Islet precursor cell (in vitro differentiated cells): Measurements from ENCODE around the gene DNAH14.
"Not testable (repeated sequence)": the region's sequence is repeated elsewhere in the genome, so short reads cannot be mapped to it uniquely, and the experiment has no call there.

Experiments used
- DNase-seq: peaks from one replicate; pipeline ENCODE4 v3.0.0-alpha.2; 2018

Gene DNAH14

DNA sequence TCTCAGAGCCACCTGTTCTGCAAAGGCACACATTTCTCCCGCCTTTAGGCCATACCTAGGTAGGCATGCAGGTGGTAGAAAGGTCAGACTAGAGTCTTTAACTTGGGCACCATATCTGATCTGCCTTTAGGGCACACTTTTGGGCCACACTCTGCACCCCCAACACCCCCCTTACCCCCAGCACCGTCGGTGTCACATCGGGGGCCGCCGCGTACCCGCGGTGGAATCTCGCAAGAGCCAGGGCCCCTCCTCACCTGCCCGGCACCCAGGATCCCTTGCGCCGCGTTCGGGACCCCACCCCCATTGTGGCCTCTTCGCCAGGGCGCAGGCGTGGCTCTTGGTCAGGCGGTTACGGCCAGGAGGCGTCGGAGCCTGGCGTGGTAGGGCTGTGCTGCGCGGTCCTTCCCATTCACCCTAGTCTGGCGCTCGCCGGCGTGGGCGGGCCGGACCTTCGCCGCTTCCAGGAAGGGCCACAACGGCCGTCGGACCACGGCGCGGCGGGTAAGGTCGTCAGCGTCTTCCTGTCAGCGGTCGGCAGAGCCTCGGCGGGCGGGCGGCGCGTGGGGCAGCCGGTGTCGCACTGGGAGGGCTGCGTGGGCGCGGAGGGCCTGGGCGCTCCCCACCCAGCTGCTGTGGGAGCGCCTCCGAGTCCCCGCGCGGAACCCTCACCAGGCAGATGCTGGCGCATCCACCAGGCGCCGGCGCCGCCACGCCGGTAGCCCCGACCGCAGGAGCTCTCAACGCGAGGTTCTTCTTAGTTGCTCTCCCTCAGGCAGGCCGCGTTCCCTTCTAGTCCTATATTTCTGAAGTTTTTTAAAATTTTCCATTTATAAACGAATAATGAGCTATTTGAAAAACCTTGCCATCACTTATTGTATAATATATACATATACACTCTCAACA, at the start of gene DNAH14:
Gene DNAH14 (plus strand): TSS at position 341 of the 903 bp plus-strand sequence. CDS start 23,028 bp downstream, outside the sequence.
- peak; percentile 96 for DNase-seq

DNA sequence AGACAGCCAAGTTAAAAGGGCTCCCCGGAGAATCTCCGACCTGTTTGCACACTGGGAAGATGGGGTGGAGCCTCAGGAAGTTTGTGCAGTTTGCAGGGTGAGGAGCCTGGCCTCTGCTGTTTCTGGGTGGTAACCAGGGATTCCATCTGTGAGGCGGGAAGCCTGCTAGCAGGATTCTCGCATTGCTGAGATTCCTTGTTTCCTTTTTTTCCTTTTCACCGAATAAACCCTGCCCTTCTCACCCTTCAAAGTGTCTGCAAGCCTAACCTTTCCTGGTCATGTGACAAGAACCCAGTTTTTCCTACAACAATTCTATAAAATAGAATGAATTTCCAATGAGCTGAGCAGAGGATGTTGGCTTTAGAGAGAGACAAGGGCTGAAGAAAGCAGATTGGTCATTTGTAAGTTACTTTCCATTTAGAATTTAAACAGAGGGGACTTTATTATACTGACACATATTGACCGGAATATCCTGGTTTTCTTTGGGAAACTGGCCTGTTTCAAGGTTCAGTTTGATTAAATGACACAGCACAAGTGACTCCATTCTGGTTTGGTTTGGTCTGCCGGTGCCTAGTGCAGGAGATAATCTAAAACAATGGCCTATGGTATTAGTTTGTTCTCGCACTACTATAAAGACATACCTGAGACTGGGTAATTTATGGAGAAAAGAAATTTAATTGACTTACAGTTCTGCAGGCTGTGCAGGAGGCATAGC, 48.7 kb upstream of the DNAH14 start:
- DNase-seq: peak; percentile 92

DNA sequence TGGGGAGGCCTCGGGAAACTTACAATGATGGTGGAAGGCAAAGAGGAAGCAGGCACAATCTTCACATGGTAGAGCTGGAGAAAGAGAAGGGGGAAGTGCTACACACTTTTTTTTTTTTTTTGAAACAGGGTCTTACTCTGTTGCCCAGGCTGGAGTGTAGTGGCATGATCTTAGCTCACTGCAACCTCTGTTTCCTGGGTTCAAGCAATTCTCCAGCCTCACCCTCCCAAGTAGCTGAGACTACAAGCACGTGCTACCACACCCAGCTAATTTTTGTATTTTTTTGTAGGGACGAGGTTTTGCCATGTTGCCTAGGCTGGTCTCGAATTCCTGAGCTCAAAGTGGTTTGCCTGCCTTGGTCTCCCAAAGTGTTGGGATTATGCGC, 48.2 kb upstream of the DNAH14 start:
- not testable (repeated sequence) for DNase-seq

DNA sequence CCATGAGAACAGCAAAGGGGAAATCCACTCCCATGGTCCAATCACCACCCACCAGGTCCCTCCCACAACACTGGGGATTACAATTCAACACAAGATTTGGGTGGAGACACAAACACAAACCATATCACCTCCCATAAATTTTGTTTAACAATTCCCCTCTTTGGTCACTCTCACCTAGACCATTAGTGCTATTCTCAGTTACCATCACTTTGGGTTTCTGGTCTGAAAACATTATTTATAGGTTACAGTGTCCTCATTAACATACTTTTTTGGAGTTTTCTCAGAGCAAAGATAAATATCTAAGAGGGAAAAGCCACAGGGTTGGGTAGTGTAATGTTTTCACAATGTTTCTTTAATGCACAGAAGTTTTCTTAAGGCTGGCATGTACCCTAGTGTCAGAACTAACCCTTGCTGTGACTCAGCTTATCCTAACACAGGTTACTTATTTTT, 47.7 kb upstream of the DNAH14 start:
- no peak for DNase-seq

DNA sequence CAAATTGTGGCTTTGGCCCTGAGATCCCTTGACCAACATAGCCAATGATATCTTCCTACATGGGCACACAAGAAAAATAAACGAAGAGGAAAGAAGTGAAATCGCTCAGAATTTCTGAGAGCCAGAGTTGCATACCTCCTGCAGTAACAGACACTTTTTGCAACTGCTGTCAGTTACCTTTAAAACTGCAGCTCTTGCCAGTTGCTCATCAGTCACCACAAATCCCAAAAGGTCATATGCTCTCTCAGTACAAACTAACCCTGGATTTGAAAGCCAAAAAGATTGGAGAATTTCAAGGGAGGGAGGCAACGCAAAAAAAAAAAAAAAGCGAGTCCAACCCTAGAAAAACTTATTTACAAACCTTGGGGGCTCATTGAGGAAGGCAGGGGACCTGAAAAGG, 47.2 kb upstream of the DNAH14 start:
- DNase-seq: no peak

DNA sequence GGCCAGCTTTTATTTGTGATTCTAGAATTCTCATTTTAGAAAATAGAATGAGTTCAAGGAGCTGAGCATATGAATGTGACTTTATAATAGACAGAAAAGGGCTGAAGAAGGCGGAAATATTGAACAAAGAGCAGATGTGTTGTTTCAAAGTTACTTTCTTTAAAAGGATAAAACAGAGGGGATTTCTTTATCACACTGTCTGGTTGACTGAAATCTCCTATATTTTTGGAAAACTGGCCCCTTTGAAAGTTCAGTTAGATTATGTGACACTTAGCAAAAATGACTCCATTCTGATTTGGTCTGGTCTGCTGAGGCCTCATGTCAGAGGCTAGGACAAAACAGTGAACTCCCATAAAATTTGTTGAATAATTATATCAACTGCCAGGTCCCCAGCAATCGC, 46.4 kb upstream of the DNAH14 start:
- no peak for DNase-seq

DNA sequence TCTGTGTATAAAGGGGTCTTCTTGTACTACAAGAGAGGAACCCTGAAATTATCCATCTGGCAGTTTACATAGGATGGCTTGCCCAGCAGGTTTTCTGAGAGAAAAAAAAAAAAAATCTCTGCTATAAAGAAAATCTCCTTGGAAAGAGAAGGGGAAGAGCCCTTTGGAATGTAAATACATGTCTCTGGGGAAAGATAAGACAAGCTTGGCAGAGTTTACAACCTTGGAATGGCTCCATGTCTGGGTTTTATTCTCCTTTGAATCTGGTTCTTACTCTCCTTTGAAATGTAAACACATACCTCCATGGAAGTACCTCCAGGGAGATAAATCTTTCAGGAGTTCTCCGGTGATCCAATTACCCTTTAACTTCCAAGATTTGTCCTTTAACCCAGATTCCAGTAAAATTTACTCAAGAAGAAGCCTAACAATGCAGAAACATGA, 45.1 kb upstream of the DNAH14 start:
- DNase-seq: no peak

DNA sequence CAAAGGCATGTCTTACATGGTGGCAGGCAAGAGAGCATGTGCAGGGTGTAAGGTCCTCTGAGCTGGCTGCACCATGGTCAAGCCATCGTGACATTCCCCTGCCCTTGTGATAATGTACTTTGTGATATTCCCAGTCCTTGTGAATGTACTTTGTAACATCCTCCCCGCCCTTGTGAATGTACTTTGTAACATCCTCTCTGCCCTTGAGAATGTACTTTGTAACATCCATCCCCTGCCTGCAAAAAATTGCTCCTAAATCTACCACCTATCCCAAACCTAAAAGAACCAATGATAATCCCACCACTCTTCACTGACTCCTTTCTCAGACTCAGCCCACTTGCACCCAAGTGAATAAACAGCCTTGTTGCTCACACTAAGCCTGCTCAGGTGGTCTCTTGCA, 44.1 kb upstream of the DNAH14 start:
- not testable (repeated sequence) for DNase-seq

DNA sequence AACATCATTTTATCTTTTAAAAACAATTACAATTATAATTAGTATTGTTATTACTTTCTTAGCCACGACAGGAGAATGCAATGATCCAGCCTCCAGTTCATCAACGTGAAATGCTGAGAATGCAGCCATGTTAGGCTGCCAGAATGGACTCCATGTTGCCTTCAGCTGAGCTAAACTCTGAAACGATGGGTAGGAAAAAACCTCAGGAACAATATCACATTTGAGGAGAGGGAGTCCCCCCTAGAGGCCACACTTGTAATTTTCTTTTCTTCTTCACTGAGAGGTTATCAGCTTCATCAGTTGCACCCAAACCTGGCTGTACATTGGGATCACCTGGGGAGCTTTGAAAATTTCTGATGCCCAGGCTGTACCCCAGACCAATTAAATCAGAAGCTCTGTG, 34.6 kb upstream of the DNAH14 start:
- no peak for DNase-seq

DNA sequence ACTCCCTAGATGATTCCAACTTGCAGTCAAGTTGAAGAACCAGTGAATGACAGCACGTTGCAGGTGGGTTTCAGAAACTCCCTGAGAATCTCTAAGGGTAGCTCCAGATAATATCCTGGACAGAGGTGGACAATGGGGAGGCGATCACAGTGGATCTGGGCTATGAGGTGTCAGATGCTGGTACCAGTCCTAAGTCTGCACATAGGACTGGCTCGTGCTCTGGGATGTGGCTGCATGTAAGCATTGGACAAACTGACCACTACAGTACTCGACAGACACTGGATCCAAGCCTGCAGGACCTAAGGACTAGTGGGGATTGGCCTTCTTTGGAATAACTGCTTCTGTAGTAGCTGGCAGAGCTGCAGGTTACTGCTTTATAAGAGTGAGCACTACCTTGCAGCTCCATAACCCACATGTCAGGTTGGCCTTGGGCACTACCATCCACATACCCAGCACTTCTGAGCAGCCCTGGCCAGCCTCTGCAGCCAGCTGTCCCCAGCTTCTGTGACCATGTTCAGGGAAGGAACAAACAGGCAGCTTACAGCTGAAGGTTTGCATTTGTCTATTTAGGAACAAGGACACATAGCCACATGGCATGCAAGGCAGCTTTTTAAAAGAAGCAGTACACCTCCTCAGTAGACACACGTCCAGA, 33.2 kb upstream of the DNAH14 start:
- DNase-seq: no peak

DNA sequence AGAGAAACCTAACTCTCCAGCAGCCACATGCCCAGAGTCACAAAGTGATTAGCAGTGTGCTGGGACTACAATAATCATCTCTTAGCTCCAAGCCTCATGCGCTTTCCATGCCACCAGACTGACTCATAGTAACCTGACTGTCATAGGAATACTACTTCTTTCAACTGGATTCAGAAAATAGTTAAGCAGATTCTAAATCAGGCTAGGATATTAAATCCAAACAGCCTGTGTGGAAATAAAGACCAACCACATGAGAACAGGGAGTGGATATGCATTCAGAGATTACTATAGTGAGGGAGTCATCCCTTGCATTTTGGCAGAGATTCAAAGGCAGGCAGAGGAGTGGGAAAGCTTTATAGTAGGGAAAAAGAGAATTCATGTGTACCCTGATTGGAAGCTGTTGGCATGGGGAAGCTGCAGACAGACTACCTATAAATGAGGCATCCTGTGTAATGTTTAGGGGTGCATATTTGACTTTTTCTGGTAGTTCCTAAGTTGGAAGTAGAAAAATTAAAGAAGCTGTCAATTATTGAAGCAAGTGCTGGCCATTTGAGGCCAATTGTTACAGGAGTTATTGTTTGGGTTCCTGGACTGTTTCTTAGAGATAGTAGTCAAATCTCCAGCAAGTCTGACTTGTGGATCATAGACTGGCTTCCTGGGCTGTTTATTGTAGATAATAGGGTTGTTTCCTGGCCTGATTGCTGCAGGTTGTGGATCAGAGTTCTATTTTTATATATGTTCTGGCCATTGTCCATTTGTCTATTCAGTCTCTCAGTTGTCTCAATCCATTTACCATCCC, 31.7 kb upstream of the DNAH14 start:
- no peak for DNase-seq

DNA sequence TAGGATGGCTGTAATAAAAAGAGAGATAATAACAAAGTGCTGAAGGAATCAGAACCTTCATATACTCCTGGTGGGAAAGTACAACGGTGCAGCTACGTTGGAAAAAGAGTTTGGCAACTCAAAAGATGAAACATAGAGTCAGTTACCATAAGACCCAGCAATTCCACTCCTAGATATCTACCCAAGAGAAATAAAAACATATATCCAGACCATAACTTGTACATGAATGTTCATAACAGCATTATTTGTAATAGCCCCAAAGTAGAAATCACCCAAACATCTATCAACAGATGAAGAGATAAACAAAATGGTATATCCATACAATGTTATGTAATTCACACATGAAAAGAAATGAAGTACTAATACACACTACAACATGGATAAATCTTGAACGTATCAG, 30.5 kb upstream of the DNAH14 start:
- DNase-seq: no peak

DNA sequence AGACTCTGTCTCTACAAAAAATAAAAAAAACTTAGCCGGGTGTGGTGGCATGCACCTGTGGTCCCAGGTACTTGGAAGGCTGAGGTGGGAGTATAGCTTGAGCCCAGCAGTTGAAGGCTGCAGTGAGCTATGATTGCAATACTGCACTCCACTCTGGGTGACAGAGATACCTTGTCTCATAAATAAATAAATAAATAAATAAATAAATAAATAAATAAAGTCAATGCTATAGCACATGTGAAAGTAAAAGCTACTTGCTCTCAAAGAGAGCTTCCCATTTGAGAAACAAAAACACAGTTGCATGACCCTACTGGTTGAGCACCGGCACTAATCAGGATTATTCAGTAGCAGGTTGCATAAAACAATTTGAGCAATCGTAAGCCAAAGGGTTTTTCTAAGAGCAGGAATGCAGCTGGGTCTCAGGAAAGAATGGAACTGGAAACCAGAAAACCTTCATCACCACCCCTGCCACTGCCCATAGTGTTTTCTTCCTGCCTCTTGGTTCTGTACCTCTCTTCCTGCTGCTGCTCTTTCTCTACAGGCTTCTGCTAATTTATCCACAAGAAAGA, 29.3 kb upstream of the DNAH14 start:
- DNase-seq: no peak

DNA sequence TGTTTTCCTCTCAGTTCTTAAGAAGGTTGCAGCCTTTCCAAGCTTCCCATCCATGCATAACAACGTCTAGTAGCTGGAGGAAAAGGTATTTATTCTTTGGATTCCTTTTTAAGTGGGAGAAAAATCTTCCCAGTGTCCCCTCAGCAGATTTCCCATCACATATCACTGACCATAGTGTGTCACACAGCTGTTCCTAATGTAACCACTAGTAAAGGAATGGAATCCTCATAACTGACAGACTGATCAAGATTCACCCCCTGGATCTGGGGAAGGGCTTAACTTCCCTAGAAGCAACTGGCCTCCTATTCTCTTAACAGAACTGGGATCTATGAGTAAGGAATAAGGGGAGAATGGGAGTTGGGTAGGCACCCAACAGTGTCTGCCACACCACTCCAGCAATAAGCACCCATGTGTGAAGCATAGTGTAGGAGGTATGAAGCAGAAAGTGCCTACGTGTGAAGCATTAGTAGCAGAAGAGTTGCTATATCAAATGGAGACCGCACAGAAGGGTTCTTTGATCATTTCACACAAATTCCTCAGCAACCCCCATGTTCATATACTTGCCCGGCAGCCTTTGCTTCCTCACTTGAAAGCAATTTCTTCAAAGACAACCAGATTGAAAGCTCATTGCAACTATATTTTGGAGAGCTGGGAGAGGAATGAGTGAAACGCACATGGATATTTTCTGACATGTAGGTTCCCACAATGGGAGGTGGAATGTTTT, 28.2 kb upstream of the DNAH14 start:
- no peak for DNase-seq

DNA sequence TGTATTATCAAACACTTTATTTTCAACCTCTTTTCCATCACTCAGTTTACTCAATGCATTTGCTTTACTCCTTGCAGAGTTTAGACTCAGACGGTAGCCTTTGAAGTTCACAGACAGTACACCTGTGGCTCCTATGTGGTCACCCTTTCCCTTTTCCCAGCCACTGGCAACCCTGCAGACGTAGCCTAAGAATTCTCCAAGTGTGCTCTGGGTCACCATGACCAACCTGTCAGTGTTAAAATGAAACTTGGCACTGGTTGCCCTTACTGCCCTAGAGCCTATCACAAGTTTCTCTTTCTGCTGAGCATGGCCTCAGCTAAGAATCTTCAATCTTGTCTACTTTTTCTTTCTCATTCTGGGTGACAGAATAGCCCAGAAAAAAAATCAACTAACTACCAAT, 25.5 kb upstream of the DNAH14 start:
- DNase-seq: no peak

DNA sequence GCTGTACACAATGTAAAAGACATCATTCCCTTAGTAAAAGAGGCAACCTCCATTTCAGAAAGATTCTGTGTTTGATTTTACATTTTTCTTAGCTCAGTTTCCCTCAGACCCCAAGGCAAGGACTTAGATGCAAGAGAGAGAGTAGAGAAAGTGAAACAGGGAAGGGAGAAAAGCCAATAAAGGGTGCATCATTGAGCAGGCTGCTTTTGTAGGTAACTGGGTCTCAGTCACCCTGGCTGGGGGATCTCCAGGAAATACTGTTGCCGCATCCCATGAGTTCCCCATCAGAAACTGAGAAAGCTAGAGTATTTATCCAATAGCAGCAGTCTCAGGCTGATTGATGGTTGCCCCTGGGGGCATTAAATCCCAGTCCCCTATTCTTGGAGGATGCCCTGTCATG, 23.1 kb upstream of the DNAH14 start:
- DNase-seq: no peak

DNA sequence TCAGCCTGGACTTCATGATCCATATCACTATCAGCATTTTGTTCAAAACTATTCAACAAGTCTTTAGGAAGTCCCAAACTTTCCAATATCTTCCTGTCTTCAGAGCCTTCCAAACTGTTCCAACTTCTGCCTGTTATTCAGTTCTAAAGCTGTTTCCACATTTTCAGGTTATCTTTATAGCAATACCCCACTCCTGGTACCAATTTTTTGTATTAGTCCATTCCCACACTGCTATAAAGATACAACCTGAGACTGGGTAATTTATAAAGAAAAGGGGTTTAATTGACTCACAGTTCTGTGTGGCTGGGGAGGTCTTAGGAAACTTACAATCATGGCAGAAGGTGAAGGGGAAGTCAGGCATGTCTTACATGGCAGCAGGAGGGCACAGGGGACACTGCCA, 18.3 kb upstream of the DNAH14 start:
- DNase-seq: no peak

DNA sequence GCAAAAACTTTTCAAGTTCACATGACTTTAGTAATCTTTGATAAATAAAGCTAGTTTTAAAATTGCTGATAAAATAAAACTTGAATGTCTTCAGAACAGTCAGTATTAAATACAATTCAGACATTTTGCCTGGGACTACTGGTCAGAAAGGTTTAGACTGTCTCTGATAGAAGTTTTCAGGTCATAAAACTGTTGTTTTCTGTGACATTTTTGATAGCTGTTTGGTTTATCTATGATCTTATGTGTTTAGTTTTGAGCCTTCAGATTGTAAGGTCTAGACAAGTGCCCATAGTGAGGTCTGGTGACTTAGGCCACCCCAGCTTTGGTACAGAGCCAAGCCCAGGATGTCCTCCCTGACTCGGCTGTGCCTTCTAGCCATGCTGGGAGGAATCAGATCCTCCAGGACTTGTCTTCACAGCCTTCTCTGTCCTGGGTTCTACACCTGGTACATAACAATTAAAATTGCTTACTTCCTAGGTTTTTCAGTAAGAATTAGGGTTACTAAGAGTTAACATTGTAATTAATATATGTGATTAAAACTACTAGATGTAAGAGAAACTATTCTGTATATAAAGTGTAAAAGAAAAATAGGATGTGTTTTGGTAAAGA, 15.1 kb upstream of the DNAH14 start:
- no peak for DNase-seq

DNA sequence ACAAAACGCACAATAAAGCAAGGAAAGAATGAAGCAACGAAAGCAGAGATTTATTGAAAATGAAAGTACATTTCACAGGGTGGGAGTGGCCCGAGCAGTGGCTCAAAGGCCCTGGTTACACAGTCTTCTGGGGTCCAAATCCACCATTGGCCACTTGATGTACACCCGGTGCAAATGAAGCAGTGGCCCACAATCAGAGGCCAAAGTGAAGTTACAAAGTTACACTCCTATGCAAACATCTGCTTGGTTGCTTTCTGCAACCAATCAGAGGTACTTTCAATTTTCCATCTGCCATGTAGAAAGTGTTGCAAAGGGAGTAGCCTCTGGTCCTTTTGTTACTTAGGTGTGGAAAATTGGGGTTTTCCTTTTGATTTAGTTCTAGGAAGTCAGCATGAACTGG, 10.0 kb upstream of the DNAH14 start:
- DNase-seq: no peak

DNA sequence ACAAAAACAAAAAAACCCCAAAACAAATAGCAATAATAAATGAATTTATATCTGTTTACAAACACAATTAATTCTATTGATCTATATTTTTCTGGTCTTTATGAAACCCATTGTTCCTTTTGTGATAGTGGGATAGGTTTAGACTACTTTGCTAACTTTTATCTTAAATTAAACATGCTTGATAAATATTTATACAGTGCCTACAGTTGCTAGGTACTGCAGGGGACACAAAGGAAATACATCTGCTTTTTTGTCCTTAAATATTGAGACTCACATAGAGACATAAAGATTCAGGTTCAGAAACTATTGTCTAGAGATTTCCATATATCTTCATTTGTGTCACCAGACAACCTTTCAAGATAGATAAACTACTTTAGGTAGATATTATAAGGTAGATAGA, 8.5 kb upstream of the DNAH14 start:
- DNase-seq: no peak

DNA sequence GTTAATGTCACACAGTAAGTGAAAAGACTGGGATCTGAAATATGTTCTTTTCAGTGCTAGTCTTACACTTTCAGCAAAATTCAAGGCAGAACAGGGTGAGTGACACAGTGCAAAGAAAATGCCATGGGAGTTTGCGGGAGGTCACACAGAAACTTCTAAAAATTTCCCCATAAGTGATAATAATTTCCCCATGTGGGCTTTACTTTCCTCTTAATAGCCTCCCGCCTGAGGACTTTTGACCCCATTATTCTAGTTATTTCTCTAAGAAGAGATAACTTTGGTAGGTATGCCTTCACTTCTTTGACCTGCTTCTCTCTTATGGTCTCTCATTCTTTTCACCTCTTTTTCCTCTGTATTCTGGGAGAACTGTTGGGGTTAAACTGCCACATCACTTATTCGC, 8.1 kb upstream of the DNAH14 start:
- DNase-seq: no peak
